Putamen (tissue), 1 donor: ENCODE measurements around the gene PI4KB.
A peak's percentile ranks its signal among the peaks of the same experiment; 100 is the strongest.

Experiments used
- DNase-seq: peaks from one replicate; pipeline ENCODE4 v3.0.0-alpha.2; 2016; ENCODE audit warnings: low spot score

The PI4KB gene

GRCh38 chr1:151346082-151346768 is 19.0 kb upstream of the PI4KB start:
- no peak for DNase-seq

- no peak for DNase-seq
Observed at GRCh38 chr1:151344291-151344690, 17.1 kb upstream of the PI4KB start.

GRCh38 chr1:151343587-151343986 is 16.4 kb upstream of the PI4KB start:
- no peak for DNase-seq

DNA sequence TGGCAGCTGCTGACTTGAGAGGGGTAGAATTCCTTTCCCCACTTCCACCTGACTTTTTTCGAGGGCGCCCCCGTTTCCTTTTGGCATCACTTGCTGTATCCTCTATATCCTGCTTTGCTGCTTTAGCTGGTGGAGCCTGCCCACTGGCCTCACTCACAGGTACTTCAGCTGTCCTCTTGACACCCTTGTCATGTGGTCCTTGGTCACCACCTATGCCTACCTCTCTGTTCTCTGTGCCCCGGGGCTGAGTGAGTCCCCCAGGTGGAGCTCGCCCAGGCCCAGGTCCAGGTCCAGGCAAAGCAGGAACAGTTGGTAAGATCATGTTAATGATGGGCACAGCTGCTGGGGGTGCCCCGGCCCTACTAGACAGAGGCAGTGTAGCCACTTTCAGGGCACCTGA is 15.4 kb upstream of the PI4KB start:
- DNase-seq: no peak

GRCh38 chr1:151342021-151342420 is 14.8 kb upstream of the PI4KB start:
- no peak for DNase-seq

DNA sequence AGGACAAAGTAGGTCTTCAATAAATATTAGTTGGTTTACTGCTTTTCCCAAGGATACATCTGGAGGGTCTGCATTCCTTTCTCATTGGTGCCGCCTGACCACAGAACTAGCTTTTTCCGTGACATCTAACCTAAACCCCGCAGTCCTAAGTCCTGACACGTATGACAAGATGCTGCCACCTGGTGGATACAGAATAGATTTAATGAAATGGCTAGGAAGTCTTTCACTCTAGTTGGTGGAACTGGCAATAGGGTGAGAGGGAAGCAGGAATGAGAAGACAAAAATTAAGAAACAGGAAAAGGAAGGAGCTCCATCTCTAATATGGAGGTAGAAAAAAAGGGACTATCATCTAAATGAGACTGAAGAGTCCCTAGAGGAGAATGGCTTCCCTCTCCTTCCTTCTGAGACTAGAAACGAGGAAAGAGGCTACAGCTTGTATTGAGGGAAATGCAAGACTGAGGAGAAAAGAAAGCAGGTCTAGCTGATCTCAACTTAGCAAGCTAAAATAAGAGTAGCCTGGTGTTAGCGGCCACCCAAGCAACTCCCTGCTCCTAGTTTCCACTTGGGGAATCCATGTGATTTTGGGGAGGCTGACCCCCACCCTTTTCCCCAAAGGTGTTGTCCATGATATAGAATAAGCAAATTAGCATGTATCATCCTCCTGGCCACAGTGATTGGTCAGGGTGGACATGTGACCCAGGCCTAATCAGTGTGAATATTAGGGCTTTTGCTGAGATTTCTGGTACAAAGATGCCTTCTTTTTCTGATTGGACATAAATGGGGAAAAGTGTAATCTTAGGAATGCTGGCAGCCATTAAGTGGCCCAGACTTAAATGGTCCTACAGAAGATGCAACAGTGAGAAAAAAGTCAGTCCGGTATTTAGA is 13.9 kb upstream of the PI4KB start:
- peak; percentile 83 for DNase-seq

DNA sequence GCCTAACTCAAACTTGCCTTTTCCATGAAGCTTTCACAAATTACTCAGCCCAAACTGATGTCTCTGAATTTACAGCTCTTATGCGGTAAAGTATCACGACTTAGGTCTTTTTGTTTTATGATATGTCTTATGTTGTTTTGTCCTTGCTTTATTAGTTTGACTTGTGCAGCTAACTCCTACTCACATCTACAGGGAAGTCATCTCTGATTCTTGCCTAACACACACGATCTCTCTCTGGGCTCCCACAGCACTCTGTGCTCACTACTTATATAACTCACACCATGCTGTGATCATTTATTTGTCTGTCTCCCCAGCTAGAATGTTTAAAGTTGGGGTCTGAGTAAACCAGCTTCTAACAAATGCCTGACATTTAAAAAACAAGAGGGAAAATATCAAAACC is 9.3 kb upstream of the PI4KB start:
- no peak for DNase-seq

DNA sequence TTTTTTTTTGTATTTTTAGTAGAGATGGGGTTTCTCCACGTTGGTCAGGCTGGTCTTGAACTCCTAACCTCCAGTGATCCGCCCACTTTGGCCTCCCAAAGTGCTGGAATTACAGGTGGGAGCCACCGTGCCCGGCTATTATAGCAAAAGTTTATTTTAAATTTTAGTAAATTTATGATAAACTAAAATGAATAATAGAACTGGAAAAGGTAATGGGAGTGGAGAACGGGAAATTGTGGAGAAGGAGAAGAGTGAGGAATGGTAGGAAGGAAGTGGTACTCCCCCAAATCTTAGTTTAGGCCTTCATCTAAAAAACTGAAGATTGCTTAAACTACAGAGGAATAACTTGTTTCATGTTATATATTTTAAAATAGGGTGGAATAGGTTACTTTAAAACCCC is 7.6 kb upstream of the PI4KB start:
- DNase-seq: no peak

DNA sequence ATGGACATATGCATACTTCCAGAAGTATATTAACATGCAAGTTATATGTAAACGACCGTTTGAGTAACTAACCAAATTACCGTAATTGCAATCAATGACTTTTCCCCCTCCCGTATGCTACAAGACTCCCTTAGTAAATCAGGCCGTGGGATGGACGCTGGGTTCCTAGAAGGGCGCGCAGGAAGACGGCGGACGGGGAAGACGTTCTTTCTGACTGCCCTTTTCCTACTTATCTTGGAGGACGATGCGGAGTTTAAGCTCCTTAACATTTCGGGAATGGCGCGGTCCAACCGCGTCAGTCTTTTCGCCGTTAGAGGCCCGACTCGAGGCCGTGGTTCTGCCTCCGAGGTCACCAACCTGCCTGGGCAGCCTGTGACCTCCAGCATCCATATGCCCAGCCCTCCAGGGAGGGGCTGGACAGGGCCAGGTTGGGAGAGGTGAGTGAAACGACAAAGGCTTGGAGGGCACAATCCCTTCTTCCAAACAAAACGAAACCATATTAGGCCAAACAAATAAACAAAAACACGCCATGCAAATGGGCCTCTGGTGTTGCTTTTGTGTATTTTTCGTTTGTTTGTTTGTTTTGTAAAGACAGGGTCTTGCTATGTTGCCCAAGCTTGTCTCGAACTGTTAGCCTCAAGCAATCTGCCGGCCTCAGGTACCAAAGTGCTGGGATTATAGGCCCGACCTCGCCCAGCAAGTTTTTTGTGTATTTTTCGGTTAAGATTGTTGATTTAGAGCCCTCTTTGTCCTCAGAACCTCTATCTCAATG is 873 bp upstream of the PI4KB start:
- DNase-seq: no peak

GRCh38 chr1:151326619-151327222 is 495 bp downstream of the PI4KB start:
- peak; percentile 64 for DNase-seq

DNA sequence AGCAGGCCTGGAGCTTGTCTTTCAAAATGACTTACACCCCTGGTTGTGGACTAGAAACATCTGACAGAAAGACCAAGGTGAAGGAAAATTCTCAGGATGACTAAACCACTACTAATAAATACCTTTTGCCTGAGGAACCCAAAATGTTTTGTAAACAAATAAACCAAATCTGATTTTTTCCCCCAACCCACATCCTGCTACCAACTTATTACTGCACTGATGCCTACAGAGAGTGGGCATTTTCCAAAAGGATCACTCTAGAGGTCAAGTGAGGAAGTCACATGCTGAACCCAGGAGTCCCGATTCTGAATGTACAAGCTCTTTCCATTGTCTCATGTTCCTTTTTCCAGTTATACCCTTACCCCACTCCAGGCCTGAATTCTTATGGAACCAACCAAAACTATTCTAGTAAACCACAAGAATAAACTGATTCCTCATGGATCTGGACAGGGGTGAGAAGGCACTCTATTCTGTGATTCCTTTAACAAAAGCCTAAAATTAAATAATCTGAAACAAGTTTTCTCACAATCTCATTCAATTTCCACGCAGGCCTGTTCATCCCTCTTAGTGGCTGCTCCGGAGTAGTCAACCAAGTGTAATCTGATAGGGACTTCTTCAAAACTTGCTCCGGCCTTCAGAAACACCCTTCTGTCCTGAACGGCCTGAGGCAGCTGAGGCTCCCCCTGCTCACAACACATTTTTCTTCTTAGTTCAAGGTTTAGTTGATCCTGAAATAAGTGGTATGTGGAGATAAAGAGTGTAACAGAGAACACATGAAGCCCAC is 1.4 kb downstream of the PI4KB start:
- no peak for DNase-seq

- DNase-seq: no peak
Observed at GRCh38 chr1:151325231-151325630, 2.0 kb downstream of the PI4KB start.

- DNase-seq: no peak
Observed at GRCh38 chr1:151324390-151324930, 2.8 kb downstream of the PI4KB start.

DNA sequence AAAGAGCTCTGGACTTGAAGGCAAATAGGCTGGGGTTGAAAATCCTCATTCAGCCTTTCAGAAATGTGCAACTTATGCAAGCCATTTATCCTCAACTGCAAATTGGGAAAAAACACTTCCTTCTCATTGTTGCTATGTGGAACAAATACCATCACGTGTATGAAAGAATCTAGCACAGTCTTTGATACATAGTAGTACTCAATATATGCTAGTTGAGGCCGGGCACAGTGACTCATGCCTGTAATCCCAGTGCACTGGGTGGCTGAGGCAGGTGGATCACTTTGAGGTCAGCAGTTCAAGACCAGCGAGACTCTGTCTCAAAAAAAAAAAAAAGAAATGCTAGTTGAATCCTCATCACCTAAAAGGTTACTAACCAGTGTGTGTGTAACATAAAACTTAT is 8.2 kb downstream of the PI4KB start:
- no peak for DNase-seq

GRCh38 chr1:151315565-151316235 is 11.5 kb downstream of the PI4KB start:
- no peak for DNase-seq

GRCh38 chr1:151314137-151314875 is 12.9 kb downstream of the PI4KB start:
- peak; percentile 94 for DNase-seq

DNA sequence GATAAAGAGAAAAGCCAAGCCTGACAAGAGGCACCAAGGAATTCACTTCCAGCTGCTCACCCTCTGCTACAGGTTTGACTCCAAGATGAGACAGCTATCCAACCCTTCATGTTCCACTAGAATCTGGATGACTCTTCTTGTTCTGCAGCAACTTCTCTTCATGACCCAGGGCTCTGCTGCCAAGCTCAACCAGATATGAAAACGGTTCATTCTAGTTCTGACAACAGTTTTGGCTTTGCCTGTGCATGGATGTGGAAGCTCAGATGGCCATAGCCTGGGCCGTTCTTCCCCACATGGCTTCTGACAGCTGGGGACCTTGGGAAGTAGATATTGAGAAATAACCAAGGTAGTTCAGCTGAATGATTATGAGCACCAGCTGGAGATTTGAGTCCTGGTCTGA is 13.7 kb downstream of the PI4KB start:
- no peak for DNase-seq

GRCh38 chr1:151312826-151313225 is 14.4 kb downstream of the PI4KB start:
- DNase-seq: no peak

DNA sequence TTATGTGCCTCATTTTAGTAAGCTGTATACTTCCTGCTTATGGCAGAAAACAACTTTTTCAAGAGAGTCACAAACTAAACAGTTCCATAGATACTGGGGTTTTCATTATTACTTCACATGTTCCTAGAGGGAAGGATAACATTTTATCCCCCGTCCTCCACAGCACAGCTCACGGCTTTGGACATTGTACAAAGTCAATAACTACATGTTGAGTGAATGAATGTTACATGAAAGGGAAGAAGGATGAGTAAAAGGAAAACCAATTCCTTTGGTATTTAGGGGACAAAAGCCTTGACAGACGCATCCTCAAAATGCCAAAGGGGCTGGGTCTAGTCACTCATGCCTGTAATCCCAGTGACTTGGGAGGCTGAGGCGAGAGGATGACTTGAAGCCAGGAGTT is 14.8 kb downstream of the PI4KB start:
- no peak for DNase-seq
